ENCODE data around the gene ZNF215.
"Not testable (repeated sequence)": the region's sequence is repeated elsewhere in the genome, so short reads cannot be mapped to it uniquely, and the experiment has no call there.

The ZNF215 gene

DNA sequence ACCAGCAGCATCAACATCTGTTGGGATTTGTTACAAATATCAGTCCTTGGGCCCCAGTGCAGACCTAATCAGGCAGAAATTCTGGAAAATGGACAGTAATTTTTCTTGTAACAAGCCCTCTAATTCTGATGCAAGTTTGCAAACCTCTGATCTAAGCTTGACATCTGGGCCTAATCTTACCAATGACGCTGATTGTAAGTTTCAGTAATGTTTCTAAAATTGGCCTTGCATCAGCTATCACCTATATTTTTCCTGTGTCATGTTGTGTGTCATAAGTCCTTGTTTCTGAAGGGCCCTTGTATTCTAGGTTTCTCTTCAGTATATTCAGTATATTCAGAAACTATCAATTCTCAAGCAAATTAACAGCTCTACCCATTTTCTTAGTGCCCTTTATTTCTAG is 36.4 kb downstream of the ZNF215 start:
- H3K4me3 ChIP-seq (ENCODE audit: low read length): no peak overlapping the region

DNA sequence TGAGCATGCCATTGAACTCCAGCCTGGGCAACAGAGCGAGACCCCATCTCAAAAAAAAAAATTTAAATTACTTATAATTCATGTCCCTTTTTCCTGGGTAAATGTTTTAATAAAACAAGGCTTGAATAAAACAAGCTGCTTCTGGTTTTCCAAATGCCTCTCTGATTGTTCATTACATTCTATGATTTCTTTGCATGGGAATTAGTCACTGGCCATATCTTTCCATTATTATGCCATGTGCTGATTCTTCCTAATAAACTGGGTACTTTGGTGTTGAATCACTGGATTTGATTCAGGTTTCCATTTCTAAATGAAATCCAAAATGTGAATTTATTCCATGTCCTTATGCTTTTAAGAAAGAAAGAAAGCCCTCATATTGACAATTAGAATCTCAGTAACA is 42.6 kb downstream of the ZNF215 start:
- Histone ChIP-seq H2AFZ (ENCODE audit: low read depth, low read length) (no peak overlapping the region), H3K4me1 (ENCODE audit: insufficient read depth, low read length) (no peaks in the 10 kb centered on the region), H3K4me3 (ENCODE audit: low read length) (no peak overlapping the region), H3K27me3 (ENCODE audit: insufficient read depth, low read length) (no peaks in the 10 kb centered on the region), H3K36me3 (ENCODE audit: insufficient read depth, low read length) (no peaks in the 10 kb centered on the region), H3K9me3 (ENCODE audit: low read length) (no peaks in the 10 kb centered on the region)

More for the DNA sequence above, 36.4 kb downstream of the ZNF215 start:
- H3K9me3 ChIP-seq (ENCODE audit: low read length): no peaks in the 10 kb centered on the region
- no peak overlapping the region for H2AFZ ChIP-seq (ENCODE audit: low read depth, low read length)
- no peaks in the 10 kb centered on the region for H3K4me1 ChIP-seq (ENCODE audit: insufficient read depth, low read length)
- no peaks in the 10 kb centered on the region for H3K27me3 ChIP-seq (ENCODE audit: insufficient read depth, low read length)
- H3K36me3 ChIP-seq (ENCODE audit: insufficient read depth, low read length): no peaks in the 10 kb centered on the region

DNA sequence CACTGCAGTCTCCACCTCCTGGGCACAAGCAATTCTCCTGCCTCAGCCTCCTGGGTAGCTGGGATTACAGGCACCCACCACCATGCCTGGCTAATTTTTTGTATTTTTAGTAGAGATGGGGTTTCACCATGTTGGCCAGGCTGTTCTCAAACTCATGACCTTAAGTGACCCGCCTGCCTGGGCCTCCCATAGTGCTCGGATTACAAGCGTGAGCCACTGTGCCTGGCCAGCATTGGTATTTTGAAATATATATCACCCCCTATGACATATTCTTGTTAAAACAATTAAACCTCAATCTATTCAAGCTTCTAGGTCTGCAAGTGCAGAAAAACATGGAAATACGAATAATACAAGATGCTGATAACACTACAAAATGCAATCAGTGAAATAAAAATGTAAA is 43.6 kb downstream of the ZNF215 start:
- H3K4me1 ChIP-seq (ENCODE audit: insufficient read depth, low read length); H2AFZ ChIP-seq (ENCODE audit: low read depth, low read length); H3K4me3 ChIP-seq (ENCODE audit: low read length); H3K36me3 ChIP-seq (ENCODE audit: insufficient read depth, low read length); H3K27me3 ChIP-seq (ENCODE audit: insufficient read depth, low read length); H3K9me3 ChIP-seq (ENCODE audit: low read length): not testable (repeated sequence)

- Histone ChIP-seq H2AFZ (ENCODE audit: low read depth, low read length) (no peak overlapping the region), H3K36me3 (ENCODE audit: insufficient read depth, low read length) (no peaks in the 10 kb centered on the region), H3K4me1 (ENCODE audit: insufficient read depth, low read length) (no peaks in the 10 kb centered on the region), H3K27me3 (ENCODE audit: insufficient read depth, low read length) (no peaks in the 10 kb centered on the region), H3K4me3 (ENCODE audit: low read length) (no peak overlapping the region), H3K9me3 (ENCODE audit: low read length) (no peaks in the 10 kb centered on the region)
These were observed 53.1 kb downstream of the ZNF215 start for GRCh38 chr11:6979365-6979764.

- H3K27me3 ChIP-seq (ENCODE audit: insufficient read depth, low read length): no peaks in the 10 kb centered on the region
- H3K36me3 ChIP-seq (ENCODE audit: insufficient read depth, low read length): no peaks in the 10 kb centered on the region
- no peak overlapping the region for H2AFZ ChIP-seq (ENCODE audit: low read depth, low read length)
- H3K4me1 ChIP-seq (ENCODE audit: insufficient read depth, low read length): no peaks in the 10 kb centered on the region
- H3K4me3 ChIP-seq (ENCODE audit: low read length): no peak overlapping the region
- H3K9me3 ChIP-seq (ENCODE audit: low read length): no peaks in the 10 kb centered on the region
These were observed 60.3 kb downstream of the ZNF215 start for GRCh38 chr11:6986487-6986886.

- no peaks in the 10 kb centered on the region for H3K9me3 ChIP-seq (ENCODE audit: low read length)
- no peaks in the 10 kb centered on the region for H3K27me3 ChIP-seq (ENCODE audit: insufficient read depth, low read length)
- no peak overlapping the region for H2AFZ ChIP-seq (ENCODE audit: low read depth, low read length)
- H3K4me3 ChIP-seq (ENCODE audit: low read length): no peak overlapping the region
- no peaks in the 10 kb centered on the region for H3K4me1 ChIP-seq (ENCODE audit: insufficient read depth, low read length)
- H3K36me3 ChIP-seq (ENCODE audit: insufficient read depth, low read length): no peaks in the 10 kb centered on the region
These were observed 62.3 kb downstream of the ZNF215 start for GRCh38 chr11:6988506-6988905.

- H3K4me1 ChIP-seq (ENCODE audit: insufficient read depth, low read length): no peaks in the 10 kb centered on the region
- H3K36me3 ChIP-seq (ENCODE audit: insufficient read depth, low read length): no peaks in the 10 kb centered on the region
- H3K4me3 ChIP-seq (ENCODE audit: low read length): no peak overlapping the region
- H2AFZ ChIP-seq (ENCODE audit: low read depth, low read length): no peak overlapping the region
- no peaks in the 10 kb centered on the region for H3K27me3 ChIP-seq (ENCODE audit: insufficient read depth, low read length)
- no peaks in the 10 kb centered on the region for H3K9me3 ChIP-seq (ENCODE audit: low read length)
These were observed 65.0 kb downstream of the ZNF215 start for GRCh38 chr11:6991227-6991626.

GRCh38 chr11:6992026-6992425 is 65.8 kb downstream of the ZNF215 start:
- H3K4me3 ChIP-seq (ENCODE audit: low read length): no peak overlapping the region
- H3K9me3 ChIP-seq (ENCODE audit: low read length): no peaks in the 10 kb centered on the region
- no peaks in the 10 kb centered on the region for H3K36me3 ChIP-seq (ENCODE audit: insufficient read depth, low read length)
- no peaks in the 10 kb centered on the region for H3K27me3 ChIP-seq (ENCODE audit: insufficient read depth, low read length)
- H2AFZ ChIP-seq (ENCODE audit: low read depth, low read length): no peak overlapping the region
- no peaks in the 10 kb centered on the region for H3K4me1 ChIP-seq (ENCODE audit: insufficient read depth, low read length)

DNA sequence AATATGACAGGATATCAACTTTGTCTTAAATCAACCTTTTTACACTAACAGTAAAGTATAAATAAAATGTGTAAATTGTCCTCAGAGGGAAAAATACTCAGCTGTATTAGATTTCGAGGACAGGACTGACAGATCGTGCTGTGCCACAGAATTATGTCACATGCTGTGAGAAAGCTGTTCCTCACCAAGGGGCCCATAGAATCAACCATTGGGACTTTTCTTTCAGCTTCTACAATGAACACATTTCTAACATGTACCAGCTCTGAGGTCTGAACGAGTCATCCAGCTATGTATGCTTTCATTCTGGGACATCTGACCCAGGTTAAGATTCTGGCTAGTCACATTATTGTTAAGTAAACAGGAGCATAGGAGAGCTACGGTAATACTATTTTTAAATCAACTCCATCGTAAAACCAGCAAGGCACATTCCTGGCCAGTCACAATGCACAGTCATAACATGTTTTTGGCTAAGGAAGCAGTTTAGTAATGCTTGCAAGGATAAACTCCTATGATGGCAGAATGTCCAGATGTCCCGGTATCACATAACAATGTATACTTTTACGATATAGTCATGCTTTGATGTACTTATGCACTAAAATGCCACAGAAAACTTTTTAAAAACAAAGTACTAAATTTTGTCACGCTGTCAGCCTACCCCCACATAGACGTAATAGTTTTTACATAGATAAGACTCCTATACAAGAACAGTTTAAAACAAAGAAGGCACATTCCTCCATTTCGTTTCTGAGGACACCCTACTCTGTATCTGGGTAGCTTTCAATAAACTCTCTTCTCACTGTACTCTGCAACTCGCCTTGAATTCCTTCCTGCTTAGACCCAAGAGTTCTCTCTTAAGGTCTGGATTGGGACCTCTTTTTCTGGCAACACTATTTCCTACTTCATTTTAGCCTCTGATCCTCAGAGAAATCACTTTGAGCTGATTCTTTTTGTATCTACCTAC is 66.5 kb downstream of the ZNF215 start:
- no peak overlapping the region for H3K4me3 ChIP-seq (ENCODE audit: low read length)
- H2AFZ ChIP-seq (ENCODE audit: low read depth, low read length): no peak overlapping the region
- H3K9me3 ChIP-seq (ENCODE audit: low read length): no peaks in the 10 kb centered on the region
- no peaks in the 10 kb centered on the region for H3K36me3 ChIP-seq (ENCODE audit: insufficient read depth, low read length)
- no peaks in the 10 kb centered on the region for H3K27me3 ChIP-seq (ENCODE audit: insufficient read depth, low read length)
- no peaks in the 10 kb centered on the region for H3K4me1 ChIP-seq (ENCODE audit: insufficient read depth, low read length)

GRCh38 chr11:6995703-6996102 is 69.5 kb downstream of the ZNF215 start:
- Histone ChIP-seq H2AFZ (ENCODE audit: low read depth, low read length) (no peak overlapping the region), H3K4me1 (ENCODE audit: insufficient read depth, low read length) (no peaks in the 10 kb centered on the region), H3K36me3 (ENCODE audit: insufficient read depth, low read length) (peaks cover 10% of the 10 kb centered on the region), H3K4me3 (ENCODE audit: low read length) (no peak overlapping the region), H3K9me3 (ENCODE audit: low read length) (no peaks in the 10 kb centered on the region), H3K27me3 (ENCODE audit: insufficient read depth, low read length) (no peaks in the 10 kb centered on the region)

GRCh38 chr11:7004482-7004881 is 78.3 kb downstream of the ZNF215 start:
- H3K4me1 ChIP-seq (ENCODE audit: insufficient read depth, low read length): no peaks in the 10 kb centered on the region
- H3K27me3 ChIP-seq (ENCODE audit: insufficient read depth, low read length): no peaks in the 10 kb centered on the region
- H3K4me3 ChIP-seq (ENCODE audit: low read length): no peak overlapping the region
- no peaks in the 10 kb centered on the region for H3K9me3 ChIP-seq (ENCODE audit: low read length)
- no peak overlapping the region for H2AFZ ChIP-seq (ENCODE audit: low read depth, low read length)
- H3K36me3 ChIP-seq (ENCODE audit: insufficient read depth, low read length): peaks cover 27% of the 10 kb centered on the region
